ENCODE measurements around the gene PHF20. TPM values are rescaled to one million over a fixed set of nuclear protein-coding genes. Genes with fewer than 3 reads are reported as not detected.
"Not testable (repeated sequence)": the region's sequence is repeated elsewhere in the genome, so short reads cannot be mapped to it uniquely, and the experiment has no call there.

PHF20 gene
- total and polyA plus RNA-seq, 2 donors from 2014 or later, result 12.3 to 48.4 TPM

DNA sequence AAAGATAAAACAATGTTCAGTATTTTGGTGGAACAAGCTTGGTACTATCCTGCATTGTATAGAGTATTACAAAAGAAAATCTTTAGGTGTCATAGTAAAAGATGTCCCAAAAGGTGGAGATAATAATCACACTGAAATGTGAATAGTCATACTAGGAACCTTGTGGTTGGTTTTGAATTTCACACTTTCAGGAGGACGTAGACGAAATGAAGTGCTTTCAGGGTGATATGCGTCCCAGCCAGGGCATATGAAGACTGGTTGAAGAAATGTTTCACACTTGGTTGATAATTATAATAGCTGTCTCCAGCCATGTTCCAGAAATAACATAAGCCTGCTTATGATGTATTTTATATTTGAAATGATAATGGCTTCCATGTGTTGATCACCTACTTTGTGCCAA is 122.1 kb downstream of the PHF20 start:
- no peak overlapping the region for H3K27ac ChIP-seq (ENCODE audit: low read depth in 2 of 2, low read length in 2 of 2)
- intact Hi-C loops (cut with DNase I), result no loop called here
- FAIRE-seq, result no peak

DNA sequence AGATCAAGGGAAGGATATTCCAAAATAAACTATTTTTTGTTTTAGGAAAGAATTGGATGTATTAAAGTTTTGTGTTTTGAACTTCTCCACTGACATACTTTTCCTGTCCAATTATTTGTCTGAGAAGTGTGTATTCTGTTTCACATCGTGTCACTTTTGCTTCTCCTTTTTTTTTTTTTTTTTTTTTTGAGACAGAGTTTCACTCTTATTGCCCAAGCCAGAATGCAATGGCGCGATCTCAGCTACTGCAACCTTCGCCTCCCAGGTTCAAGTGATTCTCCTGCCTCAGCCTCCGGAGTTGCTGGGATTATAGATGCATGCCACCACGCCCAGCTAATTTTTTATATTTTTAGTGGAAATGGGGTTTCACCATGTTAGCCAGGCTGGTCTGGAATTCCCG is 123.7 kb downstream of the PHF20 start:
- intact Hi-C loops (cut with DNase I); DNase-seq; H3K4me1 ChIP-seq (ENCODE audit: control insufficient read depth in 2 of 3, insufficient read depth in 2 of 3, low read depth in 1 of 3, low read length in 3 of 3); H3K4me3 ChIP-seq (ENCODE audit: low read length in 3 of 3); H3K27me3 ChIP-seq (ENCODE audit: control insufficient read depth, insufficient read depth, low read length); FAIRE-seq; H3K9me3 ChIP-seq (ENCODE audit: control insufficient read depth in 2 of 3, insufficient read depth in 1 of 3, low read length in 3 of 3); H3K36me3 ChIP-seq (ENCODE audit: control insufficient read depth in 2 of 3, insufficient read depth in 3 of 3, low read length in 3 of 3); H3K27ac ChIP-seq (ENCODE audit: low read depth in 2 of 2, low read length in 2 of 2); H3K9ac ChIP-seq (ENCODE audit: low read length in 3 of 3): not testable (repeated sequence)

More for the DNA sequence above, 122.1 kb downstream of the PHF20 start:
- no peak for DNase-seq
- H3K4me3 ChIP-seq (ENCODE audit: low read length in 3 of 3), result no peak overlapping the region
- TF ChIP-seq CTCF (IDR thresholded peaks at IDR 0.05; ENCODE audit: borderline replicate concordance, extremely low read depth, insufficient read depth), result no peak
- no peaks in the 10 kb centered on the region for H3K9me3 ChIP-seq (ENCODE audit: control insufficient read depth in 2 of 3, insufficient read depth in 1 of 3, low read length in 3 of 3)
- no peaks in the 10 kb centered on the region for H3K27me3 ChIP-seq (ENCODE audit: control insufficient read depth, insufficient read depth, low read length)
- H3K36me3 ChIP-seq (ENCODE audit: control insufficient read depth in 2 of 3, insufficient read depth in 3 of 3, low read length in 3 of 3), result no peaks in the 10 kb centered on the region
- no peak overlapping the region for H3K9ac ChIP-seq (ENCODE audit: low read length in 3 of 3)
- no peaks in the 10 kb centered on the region for H3K4me1 ChIP-seq (ENCODE audit: control insufficient read depth in 2 of 3, insufficient read depth in 2 of 3, low read depth in 1 of 3, low read length in 3 of 3)

DNA sequence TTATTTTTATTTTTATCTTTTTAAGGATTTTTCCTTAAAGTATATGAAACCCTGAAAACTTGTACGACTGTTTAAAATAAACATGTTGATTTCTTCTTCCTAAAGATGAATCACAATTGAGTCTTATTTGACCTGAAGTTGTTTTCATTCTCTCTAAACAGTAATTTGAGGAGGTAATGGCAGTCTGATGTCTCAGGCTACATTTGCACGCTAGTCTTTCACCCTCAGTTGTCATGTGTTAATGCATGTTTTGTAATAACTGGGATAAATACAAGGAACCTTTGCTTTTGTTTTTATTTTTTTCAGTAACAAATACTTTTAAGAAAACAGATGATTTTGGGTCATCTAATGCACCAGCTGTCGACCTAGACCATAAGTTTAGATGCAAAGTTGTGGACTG is 127.2 kb downstream of the PHF20 start:
- Histone ChIP-seq H3K36me3 (ENCODE audit: control insufficient read depth in 2 of 3, insufficient read depth in 3 of 3, low read length in 3 of 3) (peaks cover 3 to 5% (median 5%) of the 10 kb centered on the region in 3 donors), H3K27ac (ENCODE audit: low read depth in 2 of 2, low read length in 2 of 2) (no peak overlapping the region), H3K4me1 (ENCODE audit: control insufficient read depth in 2 of 3, insufficient read depth in 2 of 3, low read depth in 1 of 3, low read length in 3 of 3) (no peaks in the 10 kb centered on the region), H3K27me3 (ENCODE audit: control insufficient read depth, insufficient read depth, low read length) (no peaks in the 10 kb centered on the region), H3K4me3 (ENCODE audit: low read length in 3 of 3) (no peak overlapping the region), H3K9ac (ENCODE audit: low read length in 3 of 3) (no peak overlapping the region), H3K9me3 (ENCODE audit: control insufficient read depth in 2 of 3, insufficient read depth in 1 of 3, low read length in 3 of 3) (no peaks in the 10 kb centered on the region)
- no peak for TF ChIP-seq CTCF (IDR thresholded peaks at IDR 0.05; ENCODE audit: borderline replicate concordance, extremely low read depth, insufficient read depth)
- no peak for DNase-seq
- intact Hi-C loops (cut with DNase I), result no loop called here
- no peak for FAIRE-seq

- DNase-seq; H3K4me1 ChIP-seq (ENCODE audit: control insufficient read depth in 2 of 3, insufficient read depth in 2 of 3, low read depth in 1 of 3, low read length in 3 of 3); H3K27ac ChIP-seq (ENCODE audit: low read depth in 2 of 2, low read length in 2 of 2); intact Hi-C loops (cut with DNase I); FAIRE-seq; H3K4me3 ChIP-seq (ENCODE audit: low read length in 3 of 3); H3K27me3 ChIP-seq (ENCODE audit: control insufficient read depth, insufficient read depth, low read length); H3K36me3 ChIP-seq (ENCODE audit: control insufficient read depth in 2 of 3, insufficient read depth in 3 of 3, low read length in 3 of 3); H3K9ac ChIP-seq (ENCODE audit: low read length in 3 of 3); H3K9me3 ChIP-seq (ENCODE audit: control insufficient read depth in 2 of 3, insufficient read depth in 1 of 3, low read length in 3 of 3): not testable (repeated sequence)
Observed at GRCh38 chr20:35901230-35901629, 129.4 kb downstream of the PHF20 start.
